HG03108 (cell line): ENCODE data around the gene NEUROD2.

Source experiments
- ATAC-seq: cut with Tn5 transposase; IDR thresholded peaks from one replicate; pipeline ENCODE4 v1.9.1; 2021; ENCODE audit warnings: moderate library complexity; ENCODE audit not compliant: unreplicated experiment

NEUROD2 gene

DNA sequence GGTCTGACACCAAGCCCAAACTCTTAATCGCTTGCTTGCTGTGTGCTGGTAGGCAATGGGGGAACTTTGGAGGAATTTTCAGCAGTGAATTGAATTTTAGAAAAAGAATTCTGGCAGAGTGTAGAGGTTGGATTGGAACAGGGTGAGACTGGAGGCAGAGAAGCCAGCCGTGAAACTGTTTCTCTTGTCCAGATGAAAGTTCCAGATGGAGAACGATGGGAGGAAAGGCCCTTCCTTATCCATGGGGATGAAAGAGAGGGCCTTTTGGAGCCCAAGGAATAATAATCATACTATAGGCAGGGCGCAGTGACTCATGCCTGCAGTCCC, 26.0 kb downstream of the NEUROD2 start:
- no peak for ATAC-seq

DNA sequence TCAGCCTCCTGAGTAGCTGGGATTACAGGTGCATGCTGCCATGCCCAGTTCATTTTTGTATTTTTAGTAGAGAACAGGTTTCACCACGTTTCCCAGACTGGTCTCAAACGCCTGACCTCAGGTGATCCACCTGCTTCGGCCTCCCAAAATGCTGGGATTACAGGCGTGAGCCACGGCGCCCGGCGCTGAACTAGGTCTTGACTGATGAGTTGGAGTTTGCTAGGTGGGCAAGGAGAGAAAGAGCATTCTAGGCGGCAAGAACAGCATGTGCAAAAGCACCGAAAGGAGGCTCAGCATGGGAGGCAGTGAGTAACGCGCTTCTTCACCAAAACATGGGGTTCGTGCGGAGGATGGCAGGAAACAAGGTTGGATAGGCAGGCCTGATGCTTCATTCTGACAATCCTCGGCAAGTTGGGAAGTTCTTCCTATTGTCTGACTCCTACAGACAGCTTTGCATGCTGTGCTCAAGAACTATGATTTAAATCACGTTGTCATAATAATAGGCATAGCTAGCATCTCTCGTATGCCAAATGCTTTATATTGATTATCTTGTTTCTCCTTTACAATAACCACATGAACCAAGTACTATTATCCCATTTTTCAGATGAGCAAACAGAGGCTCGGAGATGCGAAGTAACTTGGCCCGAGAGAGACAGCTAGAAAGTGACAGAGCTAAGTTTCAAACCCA, 26.5 kb downstream of the NEUROD2 start:
- ATAC-seq = no peak

GRCh38 chr17:39580082-39580468, 27.6 kb downstream of the NEUROD2 start:
- no peak for ATAC-seq

GRCh38 chr17:39579318-39580081, 28.2 kb downstream of the NEUROD2 start:
- ATAC-seq = no peak

GRCh38 chr17:39578272-39578671, 29.4 kb downstream of the NEUROD2 start:
- ATAC-seq = no peak

DNA sequence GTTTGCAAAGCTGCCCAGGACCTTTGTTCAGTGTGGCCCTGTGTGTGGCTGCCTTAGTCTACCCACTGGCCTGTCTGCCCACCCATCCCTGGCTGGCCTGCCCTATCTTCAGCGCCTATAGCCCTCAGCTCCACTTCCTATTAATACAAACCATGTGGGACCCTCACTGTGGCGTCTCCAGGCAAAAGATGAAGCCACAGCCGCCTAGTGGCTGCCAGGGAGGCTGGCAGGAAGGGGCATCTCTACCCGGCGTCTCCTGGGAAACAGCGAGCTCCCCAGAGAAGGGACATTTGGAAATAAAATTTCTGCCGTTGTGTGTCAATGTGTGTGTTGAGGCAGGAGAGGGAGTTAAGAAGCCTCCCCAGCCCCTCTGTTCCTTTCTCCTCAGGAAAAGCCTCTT, 31.5 kb downstream of the NEUROD2 start:
- ATAC-seq = no peak

GRCh38 chr17:39573447-39574298, 34.0 kb downstream of the NEUROD2 start:
- ATAC-seq = peak; percentile 63

DNA sequence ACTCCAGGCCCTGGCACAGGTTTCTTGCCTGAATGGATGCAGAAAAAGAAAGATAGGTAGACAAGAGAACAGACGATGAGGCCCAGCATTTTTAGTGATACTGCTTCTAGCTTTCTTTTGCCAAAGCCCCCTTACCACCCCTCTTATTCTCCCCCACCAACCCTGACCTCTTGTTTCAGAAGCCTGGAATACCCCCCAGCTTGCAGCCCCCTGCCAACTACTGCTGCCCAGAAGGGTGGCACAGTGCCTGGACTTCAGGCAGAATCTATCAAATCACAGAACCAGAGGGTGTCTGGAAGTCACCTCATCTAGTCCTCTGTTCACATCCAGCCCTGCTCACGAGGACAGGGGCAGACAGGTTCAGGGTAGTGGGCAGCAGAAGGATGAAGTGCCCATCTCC, 35.6 kb downstream of the NEUROD2 start:
- ATAC-seq = no peak

- ATAC-seq = no peak
Measured at GRCh38 chr17:39569126-39569525, 38.6 kb downstream of the NEUROD2 start.

DNA sequence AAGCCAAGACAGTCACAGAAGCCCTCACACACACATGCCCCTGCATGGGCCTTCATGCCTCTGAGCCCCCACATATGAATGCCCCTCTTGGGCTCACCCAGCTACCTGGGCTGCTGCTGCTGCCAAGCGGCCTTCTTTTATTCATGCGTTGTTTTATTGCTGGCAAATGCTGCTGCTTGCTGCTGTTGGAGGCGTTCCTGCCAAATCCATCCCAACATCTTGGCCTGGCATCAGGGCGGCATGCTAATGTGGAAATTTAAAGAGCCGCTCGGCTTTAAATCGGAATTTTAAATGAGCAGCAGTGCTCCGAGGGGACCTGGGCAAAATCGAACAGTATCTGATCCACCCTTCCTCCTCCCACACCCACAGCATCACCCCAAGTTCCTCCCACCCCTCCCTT, 39.0 kb downstream of the NEUROD2 start:
- ATAC-seq = no peak

DNA sequence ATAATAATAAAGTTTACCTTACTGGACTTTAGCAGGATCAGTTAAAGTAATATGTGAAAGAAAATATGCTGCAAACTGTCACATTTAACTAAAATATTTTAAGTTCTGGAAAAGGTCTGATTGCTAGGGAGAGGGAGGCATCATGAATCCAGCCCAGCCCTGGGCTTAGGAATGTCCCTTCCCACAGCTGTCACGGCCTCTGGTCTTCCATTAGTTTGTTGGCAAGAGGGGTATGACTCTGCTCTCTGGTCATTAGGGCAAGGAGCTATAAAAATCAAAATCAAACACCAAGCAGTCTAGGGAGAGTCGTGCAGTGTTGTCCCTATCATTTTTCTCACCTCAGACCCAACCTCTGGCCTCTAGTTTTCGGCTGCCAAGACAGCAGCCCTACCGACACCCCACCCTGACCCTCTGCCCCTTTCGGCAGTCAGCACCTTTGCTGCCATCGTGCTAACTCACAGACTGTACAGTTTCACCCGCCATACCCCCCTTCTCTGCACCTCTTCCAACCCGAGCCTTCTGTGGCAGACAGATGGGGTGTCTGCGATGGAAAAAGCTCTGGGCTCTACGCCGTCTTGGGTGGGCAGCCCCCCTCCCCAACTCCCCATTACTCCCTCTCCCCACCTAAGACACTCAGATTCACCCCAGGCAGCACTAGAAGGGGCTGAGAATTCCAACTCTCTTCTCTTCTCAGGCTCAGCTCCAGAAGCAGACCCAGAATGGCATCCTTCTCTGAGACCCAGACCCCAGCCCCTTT, 41.4 kb downstream of the NEUROD2 start:
- no peak for ATAC-seq

DNA sequence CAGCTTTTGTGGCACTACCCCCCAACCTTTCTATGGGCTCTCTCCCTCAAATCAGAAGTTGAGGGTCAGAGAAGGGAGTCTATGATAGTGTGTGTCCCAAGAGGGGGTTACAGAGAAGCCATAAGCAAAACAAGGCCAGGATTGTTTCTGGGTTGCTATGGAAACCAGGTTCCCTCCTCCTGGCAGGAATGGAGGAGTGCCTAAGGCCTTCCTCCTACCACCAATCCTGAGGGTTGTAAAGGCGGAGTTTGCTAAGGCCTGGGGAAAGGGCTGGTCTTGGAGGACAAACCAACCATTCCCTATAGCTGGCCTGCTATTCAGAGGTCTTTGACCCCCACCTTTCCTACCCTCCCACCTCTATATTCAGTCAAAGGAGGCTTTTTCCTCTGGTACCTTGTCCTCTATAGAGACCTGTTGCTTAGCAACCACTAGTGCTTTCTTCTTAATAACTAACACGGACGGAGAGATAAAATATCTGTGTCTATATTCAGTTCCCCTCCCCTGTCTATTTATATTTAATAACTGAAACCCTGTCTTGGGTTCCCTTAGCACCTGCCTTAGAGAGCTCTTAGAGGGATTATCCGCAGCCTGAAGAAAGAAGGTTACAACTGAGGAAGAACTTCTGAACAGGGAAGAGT, 43.4 kb downstream of the NEUROD2 start:
- no peak for ATAC-seq

- ATAC-seq = no peak
Measured at GRCh38 chr17:39563476-39563875, 44.2 kb downstream of the NEUROD2 start.

DNA sequence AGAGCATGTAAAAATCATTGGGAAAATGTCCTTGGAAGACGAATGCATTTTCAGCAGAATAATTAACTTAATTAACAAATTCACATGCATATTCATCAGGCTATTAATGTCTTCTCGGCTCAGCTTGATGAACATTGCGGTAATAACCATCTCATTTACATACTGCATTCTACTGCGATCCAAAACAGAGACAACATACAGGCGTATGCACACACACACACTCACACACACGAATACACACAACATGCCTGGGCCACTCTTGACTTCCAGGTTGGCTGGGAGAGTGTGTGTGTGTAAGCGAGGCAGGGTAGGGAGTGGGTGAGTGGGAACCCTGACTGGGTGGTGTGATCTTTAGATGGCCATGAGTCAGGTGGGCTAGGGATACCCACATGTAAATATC, 44.7 kb downstream of the NEUROD2 start:
- no peak for ATAC-seq

DNA sequence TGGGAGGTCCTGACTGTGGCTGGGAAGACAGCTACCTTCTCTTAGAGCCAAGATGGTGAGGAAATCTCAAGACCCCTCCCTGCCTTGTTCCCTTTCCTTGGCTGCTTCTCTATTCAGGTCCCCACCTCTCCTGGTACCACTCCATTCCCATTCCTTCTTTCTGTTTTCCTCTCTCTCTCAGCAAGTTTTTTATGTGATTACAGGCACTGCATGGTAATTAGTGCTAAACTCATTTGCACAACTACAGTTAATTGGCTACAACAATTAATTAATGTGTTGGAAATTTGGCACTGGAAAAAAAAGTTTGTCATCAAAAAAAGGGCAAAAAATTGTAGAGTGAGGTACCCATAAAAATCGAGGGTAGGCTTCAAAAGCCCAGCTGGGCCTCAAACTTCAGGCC, 45.3 kb downstream of the NEUROD2 start:
- ATAC-seq = no peak

DNA sequence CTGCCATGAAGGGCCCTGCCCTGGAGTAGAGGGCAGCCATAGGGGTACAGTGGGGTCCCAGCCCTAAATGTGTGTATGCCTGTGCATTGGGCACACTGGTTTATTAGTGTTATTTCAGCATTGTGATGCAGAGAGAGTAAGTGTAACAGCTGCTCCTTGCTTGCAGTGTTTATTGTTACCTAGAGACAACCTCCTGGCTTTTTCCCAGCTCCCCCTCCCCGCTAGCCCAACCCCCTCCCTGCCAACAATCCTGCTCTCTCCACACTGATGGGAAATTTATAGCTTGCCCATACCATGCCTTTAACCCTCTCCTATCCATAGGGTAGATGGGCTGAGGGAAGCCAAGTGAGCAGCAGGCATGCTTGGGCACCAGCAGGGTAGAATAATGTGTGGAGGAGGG, 51.3 kb downstream of the NEUROD2 start:
- no peak for ATAC-seq

DNA sequence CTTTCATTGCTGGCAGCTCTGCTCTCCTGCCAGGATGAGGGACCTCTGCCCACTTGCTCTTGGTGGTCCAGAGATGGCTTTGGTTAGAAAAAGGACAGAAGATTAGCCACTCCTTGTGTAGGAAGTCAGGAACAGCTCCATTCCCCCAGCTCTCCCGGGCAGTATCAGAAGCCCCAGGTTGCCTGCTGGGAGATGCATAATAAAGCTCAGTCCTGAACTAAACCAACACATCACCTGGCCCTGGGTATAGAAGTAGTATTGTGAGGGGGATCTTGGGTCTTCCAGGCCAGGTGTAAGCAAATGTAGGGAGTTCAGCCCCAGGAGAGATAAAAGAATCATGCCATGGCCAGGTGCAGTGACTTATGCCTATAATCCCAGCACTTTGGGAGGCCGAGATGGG, 52.4 kb downstream of the NEUROD2 start:
- ATAC-seq = no peak
